SK-MEL-5 (cell line): ENCODE measurements around the gene ARL4C. TPM values are rescaled to one million over a fixed set of nuclear protein-coding genes. Genes with fewer than 3 reads are reported as not detected.
A peak's percentile ranks its signal among the peaks of the same experiment; 100 is the strongest.

Source experiments
- DNase-seq: peaks from one replicate; pipeline ENCODE4 v3.0.0-alpha.2; 2016; ENCODE audit warnings: low read depth, low spot score
- in situ Hi-C: cut with HindIII; loops from 2 replicates; pipeline ENCODE4 v1.10.0; 2016; ENCODE audit warnings: low sequenced_read_pairs, high pct_unique_total_duplicates, low pct_unique_long_range_greater_than_20kb
- polyA plus RNA-seq, 2 experiments: library from polyadenylated mRNA; depleted of rRNA; stranded (reverse); fragments of >200 nt; gene quantifications; 2 replicates each; pipeline ENCODE4 v1.2.3, GENCODE V29; 2015
- total RNA-seq: library from RNA; depleted of rRNA; stranded (reverse); fragments of >200 nt; shearing (Covaris generic); gene quantifications from 2 replicates; pipeline ENCODE4 v1.2.3, GENCODE V29; 2014; rRNA removed

ARL4C gene
- 4.3 and 6.1 TPM in 2 replicates for total RNA-seq
- polyA plus RNA-seq (2015; cell fraction: cytosol; rRNA removed): 8.3 and 9.9 TPM in 2 replicates
- 4.1 and 5.2 TPM in 2 replicates for polyA plus RNA-seq (2015; cell fraction: nucleus; rRNA removed)

GRCh38 chr2:234496835-234497593, at the start of gene ARL4C:
Gene ARL4C (minus strand): TSS chr2:234497081. CDS start chr2:234496586, 495 bp downstream.
- in situ Hi-C loops: no loop called here
- peak; percentile 55 for DNase-seq

GRCh38 chr2:234544659-234545611, 48.1 kb upstream of the ARL4C start:
- in situ Hi-C loops: no loop called here
- DNase-seq: peak; percentile 75

GRCh38 chr2:234542742-234543141, 45.9 kb upstream of the ARL4C start:
- in situ Hi-C loops: no loop called here
- no peak for DNase-seq

- in situ Hi-C loops: no loop called here
- no peak for DNase-seq
Observed at GRCh38 chr2:234537929-234538328, 41.0 kb upstream of the ARL4C start.

- no peak for DNase-seq
- in situ Hi-C loops: no loop called here
Observed at GRCh38 chr2:234536178-234536965, 39.5 kb upstream of the ARL4C start.

- no peak for DNase-seq
- in situ Hi-C loops: no loop called here
Observed at GRCh38 chr2:234535464-234535863, 38.6 kb upstream of the ARL4C start.

GRCh38 chr2:234534515-234534914, 37.6 kb upstream of the ARL4C start:
- in situ Hi-C loops: no loop called here

GRCh38 chr2:234533626-234534025, 36.7 kb upstream of the ARL4C start:
- in situ Hi-C loops: no loop called here
- DNase-seq: no peak

More at GRCh38 chr2:234534515-234534914, 37.6 kb upstream of the ARL4C start:
- DNase-seq: no peak

- in situ Hi-C loops: no loop called here
- DNase-seq: no peak
Observed at GRCh38 chr2:234528410-234529148, 31.7 kb upstream of the ARL4C start.

- in situ Hi-C loops: no loop called here
Observed at GRCh38 chr2:234526711-234527110, 29.8 kb upstream of the ARL4C start.

GRCh38 chr2:234521536-234521935, 24.7 kb upstream of the ARL4C start:
- DNase-seq: no peak
- in situ Hi-C loops: no loop called here

More at GRCh38 chr2:234526711-234527110, 29.8 kb upstream of the ARL4C start:
- no peak for DNase-seq

- DNase-seq: no peak
- in situ Hi-C loops: no loop called here
Observed at GRCh38 chr2:234518986-234519642, 22.2 kb upstream of the ARL4C start.

GRCh38 chr2:234517971-234518370, 21.1 kb upstream of the ARL4C start:
- in situ Hi-C loops: no loop called here

GRCh38 chr2:234514873-234515638, 18.2 kb upstream of the ARL4C start:
- in situ Hi-C loops: no loop called here
- DNase-seq: no peak

More at GRCh38 chr2:234517971-234518370, 21.1 kb upstream of the ARL4C start:
- DNase-seq: no peak

GRCh38 chr2:234514099-234514498, 17.2 kb upstream of the ARL4C start:
- in situ Hi-C loops: no loop called here
- DNase-seq: no peak
